Ovary (tissue), 9 donors: ENCODE data around the gene LRGUK. TPM values are rescaled to one million over a fixed set of nuclear protein-coding genes. Genes with fewer than 3 reads are reported as not detected.

Experiments used
- DNase-seq, 5 donors: peaks; one replicate each; pipeline ENCODE4 v3.0.0-alpha.2; 2019 to 2020
- H3K27ac ChIP-seq, 2 donors: fragments of 200-600 bp; one replicate each; pipeline versions ENCODE4 v1.5.1 to v1.8.0; 2019 to 2022
- H3K27me3 ChIP-seq: fragments of 200-600 bp; one replicate; pipeline ENCODE4 v1.8.0; 2022
- H3K36me3 ChIP-seq: fragments of 200-600 bp; sonication (generic); one replicate; pipeline ENCODE4 v1.5.1; 2019
- H3K4me1 ChIP-seq: one replicate; pipeline ENCODE4 v1.8.1; 2013; ENCODE audit warnings: mild to moderate bottlenecking, moderate library complexity; ENCODE audit not compliant: insufficient read depth
- H3K4me3 ChIP-seq: fragments of 200-600 bp; sonication (generic); one replicate; pipeline ENCODE4 v1.5.1; 2017
- H3K9me3 ChIP-seq, 2 donors: fragments of 200-600 bp in 1 of 2; sonication (generic) in 1 of 2; one replicate each; pipeline versions ENCODE4 v1.5.1 to v1.8.1; 2013 to 2019; ENCODE audit warnings: mild to moderate bottlenecking in 1 of 2, moderate library complexity in 1 of 2
- CTCF ChIP-seq, 3 donors: fragments of 450-650 bp in 2 of 3; fragments of 200-600 bp in 1 of 3; IDR thresholded peaks; one replicate each; pipeline versions ENCODE4 v1.5.1 to v1.8.0; 2016 to 2022; ENCODE audit warnings: antibody characterized with exemption in 3 of 3, mild to moderate bottlenecking in 1 of 3
- EP300 ChIP-seq: sonication (generic); formaldehyde crosslinking; IDR thresholded peaks from one replicate; pipeline ENCODE4 v1.6.1; 2017; ENCODE audit warnings: antibody characterized with exemption
- POLR2A ChIP-seq: fragments of 450-650 bp; IDR thresholded peaks from one replicate; pipeline ENCODE4 v1.6.1; 2017; ENCODE audit warnings: antibody characterized with exemption, mild to moderate bottlenecking, moderate library complexity
- WGBS, 3 donors: extraction: QIAGEN DNeasy Blood & Tissue Kit in 1 of 3; methylation state at CpG; one replicate each; pipeline versions ENCODE4 v1.1.5 to v1.1.7; 2013 to 2017; 5-methylcytosine and 5-hydroxymethylcytosine counted together
- intact Hi-C, 4 donors: fragments of 100-400 bp; cut with DNase I; formaldehyde crosslinking; loops; one replicate each; pipeline versions ENCODE4 v1.11.0 to v1.15.1; 2022 to 2023
- polyA plus RNA-seq, 2 donors: library from polyadenylated mRNA; stranded (reverse); fragments of 200-250 nt in 1 of 2; fragments of 350-450 nt in 1 of 2; fragmentation: Illumina TruSeq in 1 of 2; extraction: RNeasy Lipid Tissue Mini Kit (QIAGEN cat#74804) in 1 of 2; gene quantifications; one replicate each; pipeline ENCODE4 v1.2.3, GENCODE V29; 2013 to 2014
- total RNA-seq, 7 donors: library from RNA; depleted of rRNA in 2 of 7; stranded (reverse); fragments of >200 nt in 2 of 7; fragmentation: NEBNext Ultra II Directional in 3 of 7; extraction: Animal tissue kit (Norgen Biotek cat#: 25700) in 3 of 7; gene quantifications; one replicate each; pipeline versions ENCODE4 v1.1.0 to v1.2.4, GENCODE V29; 2016 to 2023
- donor health status: DM: no; HTN: no; CAD: no; lungs with moderate emphysema.
- donor health status: DM: no; HTN: no; CAD: no.
- donor health status: Bipolar disorder and iron deficiency.
- donor health status: DM: yes; HTN: yes; CAD: no.
- donor health status: DM: no; HTN: no; CAD: no.
- donor health status: DM: yes; HTN: yes; CAD: no.

The LRGUK gene
- total and polyA plus RNA-seq, 9 donors, result 0.11 to 7.0 (median 0.56) TPM

- intact Hi-C loops, result no loop called here
- Histone ChIP-seq H3K9me3 (no peaks in the 10 kb centered on the region), H3K4me1 (no peaks in the 10 kb centered on the region), H3K4me3 (no peak overlapping the region), H3K36me3 (no peaks in the 10 kb centered on the region), H3K27ac (no peak overlapping the region), H3K27me3 (no peaks in the 10 kb centered on the region)
- DNase-seq, result no peak
- TF ChIP-seq EP300, result no peak
- TF ChIP-seq CTCF (IDR thresholded peaks at IDR 0.05), result no peak
- no peak for TF ChIP-seq POLR2A
- WGBS, 3 donors, result 83 to 88% (median 85%) methylated on average over 12 of the region's 12 CpGs
Observed at GRCh38 chr7:134287916-134288659, 160.9 kb downstream of the LRGUK start.

GRCh38 chr7:134289423-134289822 is 162.3 kb downstream of the LRGUK start:
- no peaks in the 10 kb centered on the region for H3K9me3 ChIP-seq
- TF ChIP-seq CTCF (IDR thresholded peaks at IDR 0.05), result no peak
- TF ChIP-seq EP300, result no peak
- TF ChIP-seq POLR2A, result no peak
- no peak overlapping the region for H3K4me3 ChIP-seq
- H3K27ac ChIP-seq, result no peak overlapping the region
- intact Hi-C loops, result no loop called here
- no peaks in the 10 kb centered on the region for H3K27me3 ChIP-seq
- no peaks in the 10 kb centered on the region for H3K36me3 ChIP-seq
- 13 to 26% (median 19%) methylated on average over 7 of the region's 7 CpGs for whole genome bisulfite sequencing, 3 donors
- no peaks in the 10 kb centered on the region for H3K4me1 ChIP-seq
- no peak for DNase-seq

- no peaks in the 10 kb centered on the region for H3K4me1 ChIP-seq
- TF ChIP-seq EP300 (no peak), POLR2A (no peak), CTCF (IDR thresholded peaks at IDR 0.05) (no peak)
- DNase-seq, result no peak
- no peaks in the 10 kb centered on the region for H3K9me3 ChIP-seq
- 41 to 52% (median 46%) methylated on average over 2 of the region's 2 CpGs for WGBS, 3 donors
- no peak overlapping the region for H3K27ac ChIP-seq
- intact Hi-C loops, result loop anchor here in 1 of 4 donors (10.0 kb wide), 1 partner anchor 1385 kb away; no protein-coding TSS in a partner anchor
- H3K36me3 ChIP-seq, result no peaks in the 10 kb centered on the region
- H3K27me3 ChIP-seq, result no peaks in the 10 kb centered on the region
- no peak overlapping the region for H3K4me3 ChIP-seq
Observed at GRCh38 chr7:134289841-134290240, 162.7 kb downstream of the LRGUK start.

- H3K4me1 ChIP-seq, result no peaks in the 10 kb centered on the region
- no peaks in the 10 kb centered on the region for H3K9me3 ChIP-seq
- no peak overlapping the region for H3K4me3 ChIP-seq
- intact Hi-C loops, result loop anchor here in 1 of 4 donors (10.0 kb wide), 1 partner anchor 1385 kb away; no protein-coding TSS in a partner anchor
- 71 to 72% (median 71%) methylated on average over 3 of the region's 3 CpGs for WGBS, 3 donors
- TF ChIP-seq POLR2A, result no peak
- TF ChIP-seq EP300, result no peak
- no peak for TF ChIP-seq CTCF (IDR thresholded peaks at IDR 0.05)
- no peaks in the 10 kb centered on the region for H3K27me3 ChIP-seq
- H3K36me3 ChIP-seq, result no peaks in the 10 kb centered on the region
- no peak for DNase-seq
- H3K27ac ChIP-seq, result no peak overlapping the region
Observed at GRCh38 chr7:134290286-134290685, 163.1 kb downstream of the LRGUK start.
